HEK293 (cell line): ENCODE measurements around the gene CPN2.

Source experiments
- EGR2 ChIP-seq: fragments of 450-650 bp; formaldehyde crosslinking; IDR thresholded peaks from 2 replicates; pipeline ENCODE4 v1.5.1; 2016; ENCODE audit warnings: low read depth, missing biosample characterization, missing genetic modification characterization
- HOXA7 ChIP-seq: sonication (generic); formaldehyde crosslinking; IDR thresholded peaks from 2 replicates; pipeline ENCODE4 v1.8.1; 2022; ENCODE audit warnings: missing genetic modification reagents, borderline replicate concordance
- MYNN ChIP-seq: fragments of 450-650 bp; formaldehyde crosslinking; IDR thresholded peaks from 2 replicates; pipeline ENCODE4 v1.5.1; 2016; ENCODE audit warnings: missing biosample characterization, missing genetic modification characterization, borderline replicate concordance
- YY2 ChIP-seq: fragments of 450-650 bp; formaldehyde crosslinking; IDR thresholded peaks from 2 replicates; pipeline ENCODE4 v1.5.1; 2016; ENCODE audit warnings: missing biosample characterization, missing genetic modification characterization
- ZBTB1 ChIP-seq: fragments of 450-650 bp; formaldehyde crosslinking; IDR thresholded peaks from 2 replicates; pipeline ENCODE4 v1.5.1; 2016; ENCODE audit warnings: missing biosample characterization, missing genetic modification characterization
- ZBTB17 ChIP-seq: fragments of 450-650 bp; formaldehyde crosslinking; IDR thresholded peaks from 2 replicates; pipeline ENCODE4 v1.5.1; 2016; ENCODE audit warnings: missing biosample characterization, missing genetic modification characterization
- ZBTB44 ChIP-seq: fragments of 450-650 bp; IDR thresholded peaks from 2 replicates; pipeline ENCODE4 v1.5.1; 2018; ENCODE audit warnings: missing biosample characterization, mild to moderate bottlenecking, missing genetic modification characterization
- ZFP69B ChIP-seq: fragments of 450-650 bp; formaldehyde crosslinking; IDR thresholded peaks from 2 replicates; pipeline ENCODE4 v1.5.1; 2016; ENCODE audit warnings: missing biosample characterization, missing genetic modification characterization
- ZNF114 ChIP-seq: fragments of 450-650 bp; formaldehyde crosslinking; IDR thresholded peaks from 2 replicates; pipeline ENCODE4 v1.5.0; 2017; ENCODE audit warnings: missing biosample characterization, missing genetic modification characterization
- ZNF324 ChIP-seq: fragments of 450-650 bp; formaldehyde crosslinking; IDR thresholded peaks from 2 replicates; pipeline ENCODE4 v1.5.1; 2016; ENCODE audit warnings: missing biosample characterization, missing genetic modification characterization
- ZNF341 ChIP-seq: fragments of 450-650 bp; formaldehyde crosslinking; IDR thresholded peaks from 2 replicates; pipeline ENCODE4; 2016; ENCODE audit warnings: low read depth, missing biosample characterization, missing genetic modification characterization
- ZNF37A ChIP-seq: fragments of 450-650 bp; IDR thresholded peaks from 2 replicates; pipeline ENCODE4 v1.5.1; 2018; ENCODE audit warnings: missing biosample characterization, missing genetic modification characterization
- ZNF416 ChIP-seq: fragments of 450-650 bp; formaldehyde crosslinking; IDR thresholded peaks from 2 replicates; pipeline ENCODE4 v1.5.1; 2016; ENCODE audit warnings: missing biosample characterization, missing genetic modification characterization
- ZNF433 ChIP-seq: fragments of 450-650 bp; formaldehyde crosslinking; IDR thresholded peaks from 2 replicates; pipeline ENCODE4 v1.5.1; 2016; ENCODE audit warnings: missing biosample characterization, missing genetic modification characterization, low read depth
- ZNF501 ChIP-seq: fragments of 450-650 bp; formaldehyde crosslinking; IDR thresholded peaks from 2 replicates; pipeline ENCODE4 v1.5.1; 2016; ENCODE audit warnings: missing biosample characterization, missing genetic modification characterization
- ZNF549 ChIP-seq: fragments of 450-650 bp; IDR thresholded peaks from 2 replicates; pipeline ENCODE4 v1.5.1; 2018; ENCODE audit warnings: missing biosample characterization, missing genetic modification characterization, mild to moderate bottlenecking, inconsistent platforms, moderate library complexity
- ZNF561 ChIP-seq: fragments of 450-650 bp; IDR thresholded peaks from 2 replicates; pipeline ENCODE4 v1.5.1; 2018; ENCODE audit warnings: missing biosample characterization, missing genetic modification characterization, borderline replicate concordance
- ZNF571 ChIP-seq: fragments of 450-650 bp; formaldehyde crosslinking; IDR thresholded peaks from 2 replicates; pipeline ENCODE4 v1.5.0; 2017; ENCODE audit warnings: missing biosample characterization, missing genetic modification characterization
- ZNF596 ChIP-seq: fragments of 450-650 bp; IDR thresholded peaks from 2 replicates; pipeline ENCODE4 v1.5.0; 2018; ENCODE audit warnings: missing biosample characterization, mild to moderate bottlenecking, missing genetic modification characterization, moderate library complexity
- ZNF677 ChIP-seq: fragments of 450-650 bp; IDR thresholded peaks from 2 replicates; pipeline ENCODE4 v1.5.0; 2018; ENCODE audit warnings: missing biosample characterization, mild to moderate bottlenecking, missing genetic modification characterization, moderate library complexity
- ZNF837 ChIP-seq: fragments of 450-650 bp; formaldehyde crosslinking; IDR thresholded peaks from 2 replicates; pipeline ENCODE4 v1.5.1; 2016; ENCODE audit warnings: missing biosample characterization, missing genetic modification characterization
- ZSCAN16 ChIP-seq: fragments of 450-650 bp; formaldehyde crosslinking; IDR thresholded peaks from 2 replicates; pipeline ENCODE4 v1.5.1; 2016; ENCODE audit warnings: missing biosample characterization, missing genetic modification characterization
- ZSCAN5A ChIP-seq: fragments of 450-650 bp; formaldehyde crosslinking; IDR thresholded peaks from 2 replicates; pipeline ENCODE4 v1.5.1; 2016; ENCODE audit warnings: missing biosample characterization, missing genetic modification characterization
- ZXDB ChIP-seq: fragments of 450-650 bp; formaldehyde crosslinking; IDR thresholded peaks from 2 replicates; pipeline ENCODE4 v1.5.1; 2016; ENCODE audit warnings: missing biosample characterization, missing genetic modification characterization
- TF ChIP-seq, protein P1 (sequence below): fragments of 450-650 bp; formaldehyde crosslinking; IDR thresholded peaks from 2 replicates; pipeline ENCODE4 v1.5.1; 2016; ENCODE audit warnings: missing biosample characterization, missing genetic modification characterization
- TF ChIP-seq, protein P2 (sequence below): fragments of 450-650 bp; formaldehyde crosslinking; conservative IDR thresholded peaks from 2 replicates; pipeline ENCODE4 v1.5.1; 2016; ENCODE audit warnings: low read depth, missing biosample characterization, missing genetic modification characterization
- TF ChIP-seq, protein P3 (sequence below): fragments of 450-650 bp; formaldehyde crosslinking; IDR thresholded peaks from 2 replicates; pipeline ENCODE4 v1.5.1; 2016; ENCODE audit warnings: missing biosample characterization, missing genetic modification characterization
- TF ChIP-seq, protein P4 (sequence below): IDR thresholded peaks from 2 replicates; pipeline ENCODE4 v1.6.1; 2011; ENCODE audit warnings: mild to moderate bottlenecking, low read depth, low read length, borderline replicate concordance

CPN2 gene

DNA sequence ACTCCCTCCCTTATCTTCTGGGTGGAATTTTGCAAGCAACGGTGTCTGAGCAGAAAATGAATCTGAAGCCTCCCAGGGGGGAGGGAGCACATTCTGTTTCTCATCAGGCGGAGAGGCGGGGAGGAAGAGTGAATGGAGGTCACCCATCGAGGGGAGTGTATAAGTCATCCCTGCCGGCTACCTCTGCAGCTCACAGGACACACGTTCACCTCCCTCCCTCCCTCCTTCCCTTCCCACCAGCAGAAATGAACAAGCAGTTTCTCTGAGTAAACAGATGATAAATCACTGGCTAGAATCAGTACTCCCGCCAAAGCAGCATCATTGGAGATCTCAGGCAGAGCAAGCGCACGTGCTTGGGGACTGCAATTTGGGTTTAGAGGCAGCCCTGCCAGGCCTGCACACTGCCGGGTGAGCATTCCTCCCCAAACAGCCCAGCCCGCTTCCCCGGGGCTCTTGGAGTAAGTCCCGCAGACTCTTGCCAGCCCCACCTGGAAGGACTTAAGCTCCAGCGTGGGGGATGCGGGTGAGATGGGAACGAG, 38.3 kb downstream of the CPN2 start (continued):
- TF ChIP-seq ZNF677 (tag by site-specific recombination) (no peak), ZNF549 (tag by site-specific recombination) (no peak), ZNF837 (tag by site-specific recombination) (no peak), ZNF324 (tag by site-specific recombination) (no peak), ZNF416 (tag by site-specific recombination) (no peak), HOXA7 (CRISPR knock-in tag) (no peak), ZBTB17 (tag by site-specific recombination) (peak; percentile 73), ZBTB1 (no peak), ZNF433 (tag by site-specific recombination) (no peak), ZSCAN5A (tag by site-specific recombination) (no peak), MYNN (tag by site-specific recombination) (no peak), ZNF561 (tag by site-specific recombination) (0 out of 2 replicates have a peak, but pooled peaks have one; percentile 33), EGR2 (tag by site-specific recombination) (no peak), YY2 (tag by site-specific recombination) (no peak), ZBTB44 (0 out of 2 replicates have a peak, but pooled peaks have one; percentile 29), ZSCAN16 (no peak), ZFP69B (tag by site-specific recombination) (0 out of 2 replicates have a peak, but pooled peaks have one; percentile 12), ZNF341 (peak; percentile 39), ZNF571 (tag by site-specific recombination) (no peak), ZNF596 (no peak), ZXDB (tag by site-specific recombination) (no peak), ZNF114 (tag by site-specific recombination) (no peak), ZNF501 (tag by site-specific recombination) (no peak), ZNF37A (tag by site-specific recombination) (no peak)
- TF ChIP-seq, protein P1, sequence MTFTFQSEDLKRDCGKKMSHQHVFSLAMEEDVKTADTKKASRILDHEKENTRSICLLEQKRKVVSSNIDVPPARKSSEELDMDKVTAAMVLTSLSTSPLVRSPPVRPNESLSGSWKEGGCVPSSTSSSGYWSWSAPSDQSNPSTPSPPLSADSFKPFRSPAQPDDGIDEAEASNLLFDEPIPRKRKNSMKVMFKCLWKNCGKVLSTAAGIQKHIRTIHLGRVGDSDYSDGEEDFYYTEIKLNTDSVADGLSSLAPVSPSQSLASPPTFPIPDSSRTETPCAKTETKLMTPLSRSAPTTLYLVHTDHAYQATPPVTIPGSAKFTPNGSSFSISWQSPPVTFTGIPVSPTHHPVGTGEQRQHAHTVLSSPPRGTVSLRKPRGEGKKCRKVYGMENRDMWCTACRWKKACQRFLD (tag by site-specific recombination): no peak
- TF ChIP-seq, protein P2, sequence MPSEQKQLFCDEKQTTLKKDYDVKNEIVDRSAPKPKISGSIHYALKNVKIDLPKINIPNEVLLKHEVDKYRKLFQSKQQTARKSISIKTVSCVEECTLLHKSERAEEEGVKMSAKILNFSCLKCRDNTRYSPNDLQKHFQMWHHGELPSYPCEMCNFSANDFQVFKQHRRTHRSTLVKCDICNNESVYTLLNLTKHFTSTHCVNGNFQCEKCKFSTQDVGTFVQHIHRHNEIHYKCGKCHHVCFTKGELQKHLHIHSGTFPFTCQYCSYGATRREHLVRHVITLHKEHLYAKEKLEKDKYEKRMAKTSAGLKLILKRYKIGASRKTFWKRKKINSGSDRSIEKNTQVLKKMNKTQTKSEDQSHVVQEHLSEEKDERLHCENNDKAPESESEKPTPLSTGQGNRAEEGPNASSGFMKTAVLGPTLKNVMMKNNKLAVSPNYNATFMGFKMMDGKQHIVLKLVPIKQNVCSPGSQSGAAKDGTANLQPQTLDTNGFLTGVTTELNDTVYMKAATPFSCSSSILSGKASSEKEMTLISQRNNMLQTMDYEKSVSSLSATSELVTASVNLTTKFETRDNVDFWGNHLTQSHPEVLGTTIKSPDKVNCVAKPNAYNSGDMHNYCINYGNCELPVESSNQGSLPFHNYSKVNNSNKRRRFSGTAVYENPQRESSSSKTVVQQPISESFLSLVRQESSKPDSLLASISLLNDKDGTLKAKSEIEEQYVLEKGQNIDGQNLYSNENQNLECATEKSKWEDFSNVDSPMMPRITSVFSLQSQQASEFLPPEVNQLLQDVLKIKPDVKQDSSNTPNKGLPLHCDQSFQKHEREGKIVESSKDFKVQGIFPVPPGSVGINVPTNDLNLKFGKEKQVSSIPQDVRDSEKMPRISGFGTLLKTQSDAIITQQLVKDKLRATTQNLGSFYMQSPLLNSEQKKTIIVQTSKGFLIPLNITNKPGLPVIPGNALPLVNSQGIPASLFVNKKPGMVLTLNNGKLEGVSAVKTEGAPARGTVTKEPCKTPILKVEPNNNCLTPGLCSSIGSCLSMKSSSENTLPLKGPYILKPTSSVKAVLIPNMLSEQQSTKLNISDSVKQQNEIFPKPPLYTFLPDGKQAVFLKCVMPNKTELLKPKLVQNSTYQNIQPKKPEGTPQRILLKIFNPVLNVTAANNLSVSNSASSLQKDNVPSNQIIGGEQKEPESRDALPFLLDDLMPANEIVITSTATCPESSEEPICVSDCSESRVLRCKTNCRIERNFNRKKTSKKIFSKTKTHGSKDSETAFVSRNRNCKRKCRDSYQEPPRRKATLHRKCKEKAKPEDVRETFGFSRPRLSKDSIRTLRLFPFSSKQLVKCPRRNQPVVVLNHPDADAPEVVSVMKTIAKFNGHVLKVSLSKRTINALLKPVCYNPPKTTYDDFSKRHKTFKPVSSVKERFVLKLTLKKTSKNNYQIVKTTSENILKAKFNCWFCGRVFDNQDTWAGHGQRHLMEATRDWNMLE: no peak
- TF ChIP-seq, protein P3, sequence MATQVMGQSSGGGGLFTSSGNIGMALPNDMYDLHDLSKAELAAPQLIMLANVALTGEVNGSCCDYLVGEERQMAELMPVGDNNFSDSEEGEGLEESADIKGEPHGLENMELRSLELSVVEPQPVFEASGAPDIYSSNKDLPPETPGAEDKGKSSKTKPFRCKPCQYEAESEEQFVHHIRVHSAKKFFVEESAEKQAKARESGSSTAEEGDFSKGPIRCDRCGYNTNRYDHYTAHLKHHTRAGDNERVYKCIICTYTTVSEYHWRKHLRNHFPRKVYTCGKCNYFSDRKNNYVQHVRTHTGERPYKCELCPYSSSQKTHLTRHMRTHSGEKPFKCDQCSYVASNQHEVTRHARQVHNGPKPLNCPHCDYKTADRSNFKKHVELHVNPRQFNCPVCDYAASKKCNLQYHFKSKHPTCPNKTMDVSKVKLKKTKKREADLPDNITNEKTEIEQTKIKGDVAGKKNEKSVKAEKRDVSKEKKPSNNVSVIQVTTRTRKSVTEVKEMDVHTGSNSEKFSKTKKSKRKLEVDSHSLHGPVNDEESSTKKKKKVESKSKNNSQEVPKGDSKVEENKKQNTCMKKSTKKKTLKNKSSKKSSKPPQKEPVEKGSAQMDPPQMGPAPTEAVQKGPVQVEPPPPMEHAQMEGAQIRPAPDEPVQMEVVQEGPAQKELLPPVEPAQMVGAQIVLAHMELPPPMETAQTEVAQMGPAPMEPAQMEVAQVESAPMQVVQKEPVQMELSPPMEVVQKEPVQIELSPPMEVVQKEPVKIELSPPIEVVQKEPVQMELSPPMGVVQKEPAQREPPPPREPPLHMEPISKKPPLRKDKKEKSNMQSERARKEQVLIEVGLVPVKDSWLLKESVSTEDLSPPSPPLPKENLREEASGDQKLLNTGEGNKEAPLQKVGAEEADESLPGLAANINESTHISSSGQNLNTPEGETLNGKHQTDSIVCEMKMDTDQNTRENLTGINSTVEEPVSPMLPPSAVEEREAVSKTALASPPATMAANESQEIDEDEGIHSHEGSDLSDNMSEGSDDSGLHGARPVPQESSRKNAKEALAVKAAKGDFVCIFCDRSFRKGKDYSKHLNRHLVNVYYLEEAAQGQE (tag by site-specific recombination): no peak
- TF ChIP-seq, protein P4, sequence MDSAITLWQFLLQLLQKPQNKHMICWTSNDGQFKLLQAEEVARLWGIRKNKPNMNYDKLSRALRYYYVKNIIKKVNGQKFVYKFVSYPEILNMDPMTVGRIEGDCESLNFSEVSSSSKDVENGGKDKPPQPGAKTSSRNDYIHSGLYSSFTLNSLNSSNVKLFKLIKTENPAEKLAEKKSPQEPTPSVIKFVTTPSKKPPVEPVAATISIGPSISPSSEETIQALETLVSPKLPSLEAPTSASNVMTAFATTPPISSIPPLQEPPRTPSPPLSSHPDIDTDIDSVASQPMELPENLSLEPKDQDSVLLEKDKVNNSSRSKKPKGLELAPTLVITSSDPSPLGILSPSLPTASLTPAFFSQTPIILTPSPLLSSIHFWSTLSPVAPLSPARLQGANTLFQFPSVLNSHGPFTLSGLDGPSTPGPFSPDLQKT: no peak
